HG03196 (cell line): ENCODE results near the gene PARS2.

Experiments used
- ATAC-seq: cut with Tn5 transposase; IDR thresholded peaks from one replicate; pipeline ENCODE4 v1.9.1; 2021; ENCODE audit not compliant: unreplicated experiment

PARS2 gene

DNA sequence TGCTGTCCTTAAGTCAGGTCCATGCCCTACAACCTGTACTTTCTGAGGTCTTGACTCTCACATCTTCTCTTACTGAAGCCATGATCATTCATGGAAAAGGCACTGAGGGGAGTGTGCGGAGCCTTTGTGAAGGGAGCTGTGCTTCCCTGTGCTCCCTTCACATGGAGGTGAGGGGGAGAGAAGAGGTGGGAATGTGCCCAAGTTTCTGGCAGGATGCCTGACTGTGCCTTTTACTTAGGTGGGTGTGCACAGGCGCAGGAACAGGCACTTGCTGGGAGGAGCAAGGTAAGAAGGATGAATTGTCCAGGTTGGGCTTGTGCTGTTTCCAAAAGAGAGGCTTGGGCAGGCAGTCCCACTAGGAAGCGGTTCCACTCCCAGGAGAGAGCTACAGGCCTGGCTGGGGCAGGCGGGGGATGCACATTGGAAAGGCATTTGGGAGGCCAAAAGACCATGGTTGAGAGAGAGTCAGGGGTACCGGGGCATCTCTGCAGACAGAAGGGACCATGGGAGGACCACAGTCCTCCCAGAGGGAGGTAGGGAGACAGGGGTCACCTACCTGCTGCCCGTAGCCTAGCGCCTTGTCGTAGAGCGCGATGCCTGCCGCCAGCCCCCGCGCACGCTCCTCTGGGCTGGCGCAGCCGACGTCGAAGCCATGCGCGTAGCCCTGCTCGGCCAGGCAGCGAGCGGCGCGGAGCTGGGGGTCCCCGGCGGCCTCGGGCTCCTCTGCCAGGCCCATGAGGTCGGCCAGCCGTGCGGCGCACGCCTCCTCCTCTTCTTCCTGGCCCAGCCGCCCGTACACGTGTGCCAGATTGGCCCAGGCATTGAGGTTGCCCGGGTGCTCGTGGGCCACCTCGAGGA is 35.9 kb upstream of the PARS2 start:
- ATAC-seq = no peak

DNA sequence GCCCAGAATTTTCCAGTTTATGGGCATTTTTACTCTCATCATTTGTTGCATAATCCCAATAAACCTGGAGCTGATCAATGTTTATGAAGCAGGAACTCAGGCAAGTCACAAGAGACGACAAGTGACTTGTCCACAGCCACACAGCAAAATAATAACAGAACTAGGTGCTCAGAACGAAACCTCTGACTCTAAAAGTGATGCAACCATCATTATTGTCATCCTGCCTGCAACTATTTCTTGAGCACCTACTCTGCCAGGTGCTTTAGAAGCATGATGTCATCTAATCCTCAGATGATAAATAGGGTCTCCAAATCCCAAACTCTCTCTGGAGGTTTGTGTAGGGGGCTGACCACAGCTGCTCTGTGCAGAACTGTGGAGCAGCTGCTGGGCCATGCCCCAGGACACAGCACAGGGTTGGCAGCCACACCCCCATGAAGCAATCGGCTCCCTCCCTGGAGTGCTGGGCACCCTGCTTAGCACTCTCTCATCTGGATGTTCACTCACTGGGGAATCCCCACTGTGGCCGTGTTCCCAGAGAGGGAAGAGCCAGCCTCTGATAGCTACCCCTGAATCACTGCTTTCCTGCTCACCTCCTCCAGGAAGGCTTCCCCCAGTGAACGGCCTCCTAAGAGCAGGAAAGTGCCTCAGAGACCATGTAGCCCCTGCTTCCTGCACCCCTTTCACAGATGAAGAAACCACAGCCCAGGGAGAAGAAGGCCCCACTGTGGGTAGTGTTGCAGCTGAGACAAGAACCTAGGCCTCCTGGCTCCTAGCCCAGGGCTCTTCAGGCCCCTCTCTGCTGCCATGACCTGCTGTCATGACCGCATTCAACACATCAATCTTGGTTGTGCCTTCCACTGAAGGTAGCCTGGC is 34.7 kb upstream of the PARS2 start:
- no peak for ATAC-seq

DNA sequence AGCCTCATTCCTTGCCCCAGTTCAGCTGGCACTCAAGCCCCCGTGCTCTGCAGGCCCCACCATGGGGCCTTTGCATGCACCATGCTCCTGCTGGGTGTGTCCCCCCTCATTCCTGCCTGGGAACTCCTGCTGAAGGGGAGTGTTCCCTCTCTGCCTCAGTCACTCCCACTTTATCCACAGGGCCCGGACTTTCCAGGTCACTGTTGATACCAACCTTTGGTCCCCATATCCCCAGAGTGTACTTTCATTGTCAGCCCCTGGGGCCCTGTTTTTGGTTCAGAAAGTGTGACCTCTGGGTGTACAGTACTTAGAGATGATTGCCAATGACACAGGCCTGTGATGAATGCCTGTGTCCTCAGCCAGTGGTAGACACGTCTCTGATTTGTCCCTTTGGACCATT is 33.9 kb upstream of the PARS2 start:
- no peak for ATAC-seq

GRCh38 chr1:54796902-54797301 is 32.6 kb upstream of the PARS2 start:
- ATAC-seq = no peak

- no peak for ATAC-seq
These were observed 31.6 kb upstream of the PARS2 start for GRCh38 chr1:54795841-54796468.

- ATAC-seq = no peak
These were observed 31.0 kb upstream of the PARS2 start for GRCh38 chr1:54795356-54795665.

DNA sequence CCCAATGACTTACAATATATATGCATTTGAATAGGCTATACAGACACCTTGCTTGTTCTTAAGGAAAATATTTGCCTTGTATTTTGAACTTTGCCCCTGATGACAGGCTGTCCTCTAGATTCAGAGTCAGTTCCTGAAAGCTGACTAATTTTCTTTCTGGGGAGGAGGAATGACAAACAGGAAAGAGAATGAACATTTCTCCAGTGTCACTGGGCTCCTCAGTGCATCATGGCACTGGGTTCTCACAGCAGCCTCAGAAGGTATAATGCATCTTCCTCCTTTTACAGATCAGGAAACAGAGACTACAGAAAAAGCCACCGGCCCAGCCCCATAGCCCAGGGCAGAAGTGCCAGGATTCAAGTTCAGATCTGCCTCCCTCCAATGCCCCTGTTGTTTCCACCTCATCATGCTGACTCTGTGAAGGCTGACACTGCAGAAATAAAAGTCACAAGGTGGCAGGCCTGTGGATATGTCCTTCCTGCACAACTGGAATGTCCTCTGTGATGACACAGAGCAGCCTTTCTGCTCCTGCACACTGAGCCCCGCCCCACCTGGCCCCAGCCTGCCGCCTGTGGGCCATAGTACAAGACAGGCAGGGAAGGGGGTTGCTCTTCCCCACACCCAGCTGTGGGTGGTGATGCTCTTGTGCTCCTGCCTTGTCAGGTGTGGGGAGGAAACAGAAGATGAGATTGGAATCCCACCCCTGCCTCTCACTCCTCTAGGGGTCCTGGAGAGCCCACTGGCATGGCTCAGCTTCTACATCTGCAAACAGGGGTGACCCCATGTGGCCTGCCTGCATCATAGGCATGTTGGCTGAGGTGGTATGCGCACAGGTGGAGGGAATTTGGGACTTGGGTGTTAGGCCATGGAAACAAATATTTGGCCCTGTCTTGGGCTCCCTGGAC is 30.4 kb upstream of the PARS2 start:
- ATAC-seq = no peak

DNA sequence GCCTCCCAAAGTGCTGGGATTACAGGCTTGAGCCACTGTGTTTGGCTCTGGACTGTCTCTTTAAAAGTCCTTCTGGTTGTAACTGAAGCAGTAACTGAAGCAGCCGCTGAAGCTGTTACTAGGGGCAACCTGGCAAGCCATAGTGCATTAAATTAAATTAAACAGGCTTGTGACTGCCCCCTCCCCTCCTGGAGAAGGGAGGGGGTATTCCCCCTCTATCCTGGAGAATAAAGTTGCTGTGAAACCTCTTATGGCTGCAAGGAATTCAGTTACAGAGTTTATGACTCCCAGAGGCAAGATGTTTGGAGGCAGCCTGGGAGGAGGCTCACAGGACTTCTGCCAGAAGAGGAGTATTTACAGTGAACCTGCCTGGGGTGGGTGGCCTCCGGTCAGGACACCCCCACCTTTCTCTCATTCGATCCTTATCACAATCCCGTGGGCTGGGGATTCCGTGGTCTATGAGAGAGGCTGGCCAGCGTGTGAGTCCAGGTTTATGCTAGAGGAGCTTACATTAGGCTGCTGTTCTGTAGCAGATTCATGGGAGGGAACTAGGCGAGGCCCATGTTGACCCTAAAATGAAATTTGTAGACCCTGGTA is 28.5 kb upstream of the PARS2 start:
- no peak for ATAC-seq

DNA sequence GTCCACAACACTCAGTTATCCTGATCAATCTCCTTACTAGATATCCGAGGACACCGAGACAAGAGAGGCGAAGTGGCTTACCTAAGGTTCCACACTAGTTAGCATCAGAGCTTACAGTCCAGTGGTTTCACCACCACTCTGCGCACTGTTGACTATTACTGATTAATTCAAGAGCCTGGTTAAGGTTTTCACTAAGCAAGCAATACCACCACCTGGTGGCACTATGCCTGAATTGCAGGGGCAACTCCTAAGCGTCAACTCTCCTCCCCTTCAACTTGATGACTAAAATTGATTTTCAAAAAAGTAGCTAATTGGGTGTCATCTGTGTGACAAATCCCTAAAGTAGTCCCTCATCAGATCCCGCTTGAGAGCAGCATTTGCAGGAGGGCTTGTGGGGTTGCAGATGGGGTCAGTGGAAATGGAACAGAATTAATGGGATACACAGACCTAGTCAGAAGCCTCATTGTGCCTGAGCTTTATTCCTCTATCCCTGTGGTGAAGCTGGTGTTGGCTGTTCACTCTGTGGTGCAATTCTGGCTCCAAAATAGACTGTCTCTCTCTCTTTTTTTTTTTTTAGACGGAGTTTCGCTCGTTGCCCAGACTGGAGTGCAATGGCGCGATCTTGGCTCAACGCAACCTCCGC is 27.7 kb upstream of the PARS2 start:
- no peak for ATAC-seq

DNA sequence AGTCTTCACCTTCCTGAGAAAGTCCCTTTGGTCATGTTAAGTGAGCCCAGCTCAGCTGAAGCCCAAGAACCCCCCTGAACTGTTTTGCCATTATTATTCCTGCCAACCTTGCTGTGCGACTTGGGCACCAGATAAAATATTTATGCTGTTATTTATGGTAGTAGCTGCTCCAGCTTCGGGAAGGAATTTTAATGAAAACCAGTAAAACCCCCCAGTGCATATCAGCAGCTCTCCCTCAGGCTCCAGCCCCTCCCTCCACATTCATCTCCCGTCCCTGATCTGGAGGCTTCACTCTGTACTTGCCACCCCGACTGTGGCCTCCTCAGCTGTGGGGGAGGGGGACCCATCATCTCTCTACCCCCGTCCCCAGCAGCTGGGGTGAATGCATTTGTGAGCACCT is 24.1 kb upstream of the PARS2 start:
- no peak for ATAC-seq

GRCh38 chr1:54787604-54788003 is 23.3 kb upstream of the PARS2 start:
- no peak for ATAC-seq

DNA sequence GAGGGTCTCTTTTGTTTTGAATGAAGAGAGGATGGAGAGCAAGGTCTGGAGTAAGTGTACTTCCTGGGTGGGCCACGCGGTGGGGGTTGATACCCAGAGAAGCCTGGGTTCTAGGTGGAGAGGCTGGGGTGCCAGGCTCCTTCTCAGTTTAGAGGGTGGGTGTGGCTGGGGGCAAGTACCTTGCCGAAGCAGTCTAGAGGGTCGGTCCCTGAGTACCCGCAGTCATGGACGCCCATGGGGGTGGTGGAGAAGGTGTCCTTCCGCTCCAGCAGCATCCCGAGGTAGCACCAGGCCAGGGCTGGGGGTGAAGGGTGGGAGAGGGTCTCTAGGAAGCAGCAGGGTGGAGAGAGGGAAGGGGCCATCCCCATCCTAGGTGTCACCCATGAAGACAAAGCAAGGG is 22.5 kb upstream of the PARS2 start:
- no peak for ATAC-seq

GRCh38 chr1:54784066-54784465 is 19.7 kb upstream of the PARS2 start:
- no peak for ATAC-seq

GRCh38 chr1:54782588-54782987 is 18.3 kb upstream of the PARS2 start:
- no peak for ATAC-seq

GRCh38 chr1:54782156-54782555 is 17.8 kb upstream of the PARS2 start:
- ATAC-seq = no peak

DNA sequence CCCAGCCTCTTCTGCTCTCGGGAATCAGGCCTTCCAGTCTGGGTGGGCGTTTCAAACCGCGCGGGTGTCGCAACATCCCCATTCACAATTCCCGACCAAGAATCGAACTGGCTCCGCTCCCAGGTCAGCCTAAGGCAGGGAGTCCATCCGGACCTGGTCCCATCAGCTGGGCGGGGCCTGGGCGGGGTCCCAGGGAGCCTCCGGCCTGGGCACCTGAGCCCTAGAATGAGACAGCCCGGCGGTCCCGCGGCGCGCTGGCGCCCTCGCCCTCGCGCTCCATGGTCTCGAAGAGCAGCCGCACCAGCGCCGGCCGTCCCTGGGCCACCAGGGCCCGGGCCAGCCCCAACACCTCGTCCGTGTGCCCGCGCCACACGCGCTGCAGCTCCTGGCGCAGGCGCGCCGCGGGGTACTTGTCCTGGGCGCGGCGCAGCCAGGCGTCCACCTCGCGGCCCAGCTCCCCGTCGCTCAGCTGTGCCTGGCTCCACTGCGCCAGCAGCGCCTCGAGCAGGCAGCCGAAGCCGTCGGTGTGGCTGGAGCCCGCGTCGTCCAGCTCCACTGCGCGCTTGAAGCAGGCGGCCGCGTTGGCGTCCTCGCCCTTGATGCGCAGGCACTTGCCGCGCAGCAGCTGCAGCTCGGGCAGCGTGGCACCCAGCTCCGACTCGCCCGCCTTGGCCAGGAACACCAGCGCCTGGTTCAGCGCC is 16.9 kb upstream of the PARS2 start:
- no peak for ATAC-seq

- no peak for ATAC-seq
These were observed 13.1 kb upstream of the PARS2 start for GRCh38 chr1:54777431-54777830.

DNA sequence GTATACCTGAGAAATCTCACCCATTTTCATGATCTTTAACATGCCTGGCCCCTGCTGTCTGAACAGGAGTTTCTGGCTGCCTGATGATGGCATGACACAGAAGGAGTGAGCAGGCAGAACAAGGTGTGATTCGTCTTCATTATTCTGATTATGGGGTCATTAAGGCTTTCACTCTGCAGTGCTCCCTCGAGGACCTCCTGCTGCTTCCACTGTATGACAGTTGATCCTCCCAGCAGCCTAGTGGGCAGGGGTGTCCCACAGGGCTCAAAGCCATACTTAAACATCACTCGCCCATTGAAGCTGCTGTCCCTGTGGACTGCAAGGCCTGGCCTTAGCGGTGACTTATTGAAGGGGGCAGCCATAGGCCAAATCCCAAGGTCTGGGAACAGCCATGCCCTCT is 12.7 kb upstream of the PARS2 start:
- no peak for ATAC-seq
